Measurements from ENCODE around the gene MAP3K3. TPM values are rescaled to one million over a fixed set of nuclear protein-coding genes. Genes with fewer than 3 reads are reported as not detected.

Gene MAP3K3
- total RNA-seq, 1 donor from 2014 or later, result 28.0 TPM

DNA sequence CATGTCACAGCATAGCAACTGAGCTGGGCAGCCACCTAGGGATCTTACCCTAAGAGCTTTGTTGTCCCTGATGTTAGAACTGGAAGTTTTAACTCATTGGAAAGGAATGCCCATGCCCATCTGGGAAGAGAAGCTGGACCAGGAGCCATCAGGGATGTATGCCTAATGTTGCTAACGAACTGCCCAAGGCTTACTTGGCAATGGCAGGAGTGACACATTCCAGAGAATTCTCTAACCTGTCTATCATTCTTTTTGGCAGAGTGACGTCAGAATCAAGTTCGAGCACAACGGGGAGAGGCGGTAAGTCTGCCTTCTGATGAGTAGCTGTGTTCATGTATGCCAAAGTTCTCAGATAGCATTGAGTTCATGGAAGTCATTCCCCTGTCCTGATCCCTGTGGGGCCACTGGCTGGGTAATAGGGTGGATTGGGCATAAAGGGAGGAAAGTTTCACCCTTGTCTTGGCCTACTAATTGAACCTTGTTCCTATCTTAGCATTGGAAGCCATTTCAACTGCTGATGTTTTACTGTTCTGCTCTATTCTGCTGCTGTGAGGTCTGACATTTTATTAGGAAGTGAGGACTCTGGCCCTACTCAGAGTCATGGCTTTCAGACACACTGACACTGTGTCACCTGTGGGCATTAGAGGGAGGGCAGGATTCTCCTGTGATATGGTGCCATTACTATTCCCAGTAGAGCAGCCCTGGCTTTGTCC is 23.7 kb downstream of the MAP3K3 start:
- Mint-ChIP-seq H3K27me3 (ENCODE audit: low read depth) (no peaks in the 10 kb centered on the region), H3K4me3 (no peak overlapping the region), H3K4me1 (no peaks in the 10 kb centered on the region), H3K27ac (ENCODE audit: unreplicated experiment) (peak overlapping the region; percentile 54), H3K36me3 (ENCODE audit: low read depth) (peaks cover 3% of the 10 kb centered on the region), H3K9me3 (no peaks in the 10 kb centered on the region)
- no peak for DNase-seq (ENCODE audit: low read depth, low spot score)
- TF ChIP-seq, protein P1, sequence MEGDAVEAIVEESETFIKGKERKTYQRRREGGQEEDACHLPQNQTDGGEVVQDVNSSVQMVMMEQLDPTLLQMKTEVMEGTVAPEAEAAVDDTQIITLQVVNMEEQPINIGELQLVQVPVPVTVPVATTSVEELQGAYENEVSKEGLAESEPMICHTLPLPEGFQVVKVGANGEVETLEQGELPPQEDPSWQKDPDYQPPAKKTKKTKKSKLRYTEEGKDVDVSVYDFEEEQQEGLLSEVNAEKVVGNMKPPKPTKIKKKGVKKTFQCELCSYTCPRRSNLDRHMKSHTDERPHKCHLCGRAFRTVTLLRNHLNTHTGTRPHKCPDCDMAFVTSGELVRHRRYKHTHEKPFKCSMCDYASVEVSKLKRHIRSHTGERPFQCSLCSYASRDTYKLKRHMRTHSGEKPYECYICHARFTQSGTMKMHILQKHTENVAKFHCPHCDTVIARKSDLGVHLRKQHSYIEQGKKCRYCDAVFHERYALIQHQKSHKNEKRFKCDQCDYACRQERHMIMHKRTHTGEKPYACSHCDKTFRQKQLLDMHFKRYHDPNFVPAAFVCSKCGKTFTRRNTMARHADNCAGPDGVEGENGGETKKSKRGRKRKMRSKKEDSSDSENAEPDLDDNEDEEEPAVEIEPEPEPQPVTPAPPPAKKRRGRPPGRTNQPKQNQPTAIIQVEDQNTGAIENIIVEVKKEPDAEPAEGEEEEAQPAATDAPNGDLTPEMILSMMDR (conservative IDR thresholded peaks at IDR 0.05), result no peak

DNA sequence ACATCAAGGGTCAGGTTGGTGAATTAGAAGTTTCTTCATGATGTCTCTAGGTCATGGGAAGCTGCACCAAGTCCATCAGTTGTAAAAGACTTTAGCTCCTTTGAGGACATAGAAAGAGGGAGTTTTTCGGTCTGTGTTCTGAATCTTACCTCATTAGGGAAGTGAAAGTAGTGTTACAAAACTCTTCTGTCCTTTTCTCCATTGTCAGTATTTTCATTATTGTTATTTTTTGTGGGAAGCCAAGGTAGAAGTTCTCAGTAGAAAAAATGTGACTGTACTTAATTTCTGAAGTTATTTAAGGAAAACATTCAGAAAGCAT is 24.2 kb downstream of the MAP3K3 start:
- TF ChIP-seq, protein P1 (conservative IDR thresholded peaks at IDR 0.05), result no peak
- no peak for DNase-seq (ENCODE audit: low read depth, low spot score)
- no peaks in the 10 kb centered on the region for H3K4me1 Mint-ChIP-seq
- H3K9me3 Mint-ChIP-seq, result no peaks in the 10 kb centered on the region
- H3K27ac Mint-ChIP-seq (ENCODE audit: unreplicated experiment), result peak overlapping the region; percentile 54
- peaks cover 3% of the 10 kb centered on the region for H3K36me3 Mint-ChIP-seq (ENCODE audit: low read depth)
- no peaks in the 10 kb centered on the region for H3K27me3 Mint-ChIP-seq (ENCODE audit: low read depth)
- H3K4me3 Mint-ChIP-seq, result no peak overlapping the region

DNA sequence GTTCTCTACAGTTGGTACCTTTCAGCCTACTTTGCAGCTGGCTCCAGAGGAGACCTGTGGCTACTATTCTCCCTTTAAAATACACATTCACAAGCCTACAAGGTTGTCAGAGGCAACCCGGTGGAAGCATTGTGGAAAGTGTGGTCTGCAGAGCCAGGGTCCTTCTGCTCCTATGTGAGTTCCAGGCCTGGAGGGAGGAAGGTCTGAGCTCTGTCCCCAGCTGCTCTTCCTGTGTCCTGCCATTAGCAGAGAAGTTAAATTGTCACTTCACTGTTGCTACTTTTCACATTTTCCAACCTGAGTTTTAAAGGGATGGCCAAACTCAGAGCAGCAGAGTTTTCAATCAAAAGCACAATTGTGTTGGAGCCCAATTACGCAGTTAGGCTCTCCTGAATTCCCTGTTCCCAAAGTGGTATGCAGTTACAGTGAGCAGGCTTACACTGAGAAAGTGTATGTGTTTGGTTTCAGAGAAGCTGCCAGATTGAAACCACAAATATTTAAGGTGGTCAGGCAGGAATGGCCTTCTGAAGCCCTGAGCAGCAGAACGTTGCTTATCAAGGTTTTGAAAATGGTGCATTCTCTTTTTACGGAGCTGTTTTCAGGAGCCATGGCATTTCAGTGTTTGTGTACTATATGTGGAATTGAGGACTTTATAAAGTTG is 25.0 kb downstream of the MAP3K3 start:
- TF ChIP-seq, protein P1 (conservative IDR thresholded peaks at IDR 0.05), result no peak
- DNase-seq (ENCODE audit: low read depth, low spot score), result no peak
- H3K36me3 Mint-ChIP-seq (ENCODE audit: low read depth), result peaks cover 3% of the 10 kb centered on the region
- no peaks in the 10 kb centered on the region for H3K9me3 Mint-ChIP-seq
- H3K4me1 Mint-ChIP-seq, result no peaks in the 10 kb centered on the region
- H3K27ac Mint-ChIP-seq (ENCODE audit: unreplicated experiment), result no peak overlapping the region
- no peaks in the 10 kb centered on the region for H3K27me3 Mint-ChIP-seq (ENCODE audit: low read depth)
- no peak overlapping the region for H3K4me3 Mint-ChIP-seq

DNA sequence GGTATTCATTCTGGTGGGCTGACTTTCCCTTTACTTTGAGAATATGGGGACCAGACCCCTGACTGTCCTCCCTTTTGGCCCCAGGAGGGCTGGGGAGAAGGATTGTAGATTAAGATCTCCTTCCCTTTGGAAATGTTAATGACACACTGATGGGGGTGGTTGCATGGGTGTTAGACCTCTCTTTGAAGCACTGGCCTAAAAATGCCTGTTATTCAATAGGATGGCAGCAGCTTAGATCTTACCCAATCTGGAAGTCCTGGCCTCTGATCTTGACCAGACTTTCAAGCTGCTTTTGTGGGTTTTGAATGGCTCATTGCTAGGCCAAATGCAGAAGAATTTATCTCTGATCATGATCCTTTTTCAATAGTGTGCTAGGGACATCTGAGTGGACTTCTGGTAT is 25.7 kb downstream of the MAP3K3 start:
- Mint-ChIP-seq H3K27me3 (ENCODE audit: low read depth) (no peaks in the 10 kb centered on the region), H3K4me1 (no peaks in the 10 kb centered on the region), H3K4me3 (no peak overlapping the region), H3K27ac (ENCODE audit: unreplicated experiment) (no peak overlapping the region), H3K9me3 (no peaks in the 10 kb centered on the region), H3K36me3 (ENCODE audit: low read depth) (peaks cover 3% of the 10 kb centered on the region)
- DNase-seq (ENCODE audit: low read depth, low spot score), result no peak
- TF ChIP-seq, protein P1 (conservative IDR thresholded peaks at IDR 0.05), result no peak

DNA sequence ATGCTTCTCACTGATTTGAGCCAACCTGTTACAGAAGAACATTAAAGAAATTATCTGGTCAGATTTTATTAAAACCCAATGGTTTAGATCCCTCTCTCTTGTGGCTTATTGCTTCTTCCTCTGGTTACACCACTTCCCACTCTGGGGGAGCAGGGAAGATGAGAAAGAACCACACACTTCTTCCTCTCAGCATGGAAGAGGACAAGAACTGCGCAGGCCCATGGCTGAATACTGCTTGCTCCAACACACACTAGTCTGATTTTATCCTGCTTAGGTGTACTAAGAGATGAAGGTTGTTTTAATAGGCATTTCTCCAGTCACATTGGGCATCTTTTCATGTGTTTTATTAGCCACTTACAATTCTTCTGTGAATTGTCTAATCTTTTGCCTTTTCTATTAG is 27.6 kb downstream of the MAP3K3 start:
- no peak overlapping the region for H3K4me3 Mint-ChIP-seq
- no peaks in the 10 kb centered on the region for H3K4me1 Mint-ChIP-seq
- H3K27ac Mint-ChIP-seq (ENCODE audit: unreplicated experiment), result peak overlapping the region; percentile 3
- H3K36me3 Mint-ChIP-seq (ENCODE audit: low read depth), result peaks cover 3% of the 10 kb centered on the region
- DNase-seq (ENCODE audit: low read depth, low spot score), result no peak
- H3K9me3 Mint-ChIP-seq, result no peaks in the 10 kb centered on the region
- TF ChIP-seq, protein P1 (conservative IDR thresholded peaks at IDR 0.05), result no peak
- H3K27me3 Mint-ChIP-seq (ENCODE audit: low read depth), result no peaks in the 10 kb centered on the region

Data from neural crest cell (in vitro differentiated cells).